ENCODE measurements around the gene ZBTB47. TPM values are rescaled to one million over a fixed set of nuclear protein-coding genes. Genes with fewer than 3 reads are reported as not detected.

The ZBTB47 gene
- total RNA-seq, 2 donors from 2014 or later, result 92.4 to 129 TPM

- DNase-seq (ENCODE audit: low spot score), result no peak
- Histone ChIP-seq H3K36me3 (no peaks in the 10 kb centered on the region), H3K4me3 (no peak overlapping the region), H3K9me3 (no peaks in the 10 kb centered on the region), H3K27me3 (no peaks in the 10 kb centered on the region), H3K27ac (peak overlapping the region in 1 of 2 donors; percentile 6), H3K4me1 (no peaks in the 10 kb centered on the region)
- TF ChIP-seq CTCF (IDR thresholded peaks at IDR 0.05), result no peak
These were observed 60.8 kb downstream of the ZBTB47 start for GRCh38 chr3:42714171-42714852.

Other genes with a start within 250 kb of the ZBTB47 start
- not detected for gene LYZL4, start 243.1 kb upstream of the ZBTB47 start, total RNA-seq
- 10 to 100 TPM in 1 of 2 donors, 1 to 10 TPM in 1; 6.2 to 21.0 TPM for gene VIPR1, start 151.1 kb upstream of the ZBTB47 start, total RNA-seq
- gene SEC22C, start 71.7 kb upstream of the ZBTB47 start, total RNA-seq, result 10 to 100 TPM; 32.3 to 36.2 TPM
- 10 to 100 TPM in 1 of 2 donors, 1 to 10 TPM in 1; 8.4 to 13.9 TPM for gene SS18L2, start 62.8 kb upstream of the ZBTB47 start, total RNA-seq
- 10 to 100 TPM; 14.1 to 20.4 TPM for gene NKTR, start 53.0 kb upstream of the ZBTB47 start, total RNA-seq
- gene KLHL40, start 31.8 kb downstream of the ZBTB47 start, total RNA-seq, result under 1 TPM; 0.15 to 0.63 TPM
- gene HHATL, start 49.1 kb downstream of the ZBTB47 start, total RNA-seq, result 100 to 1,000 TPM; 444 to 908 TPM
- under 1 TPM in 1 of 2 donors, not detected in 1; 0.35 TPM for gene CCDC13, start 119.6 kb downstream of the ZBTB47 start, total RNA-seq
- 100 to 1,000 TPM; 213 to 299 TPM for gene HIGD1A, start 150.8 kb downstream of the ZBTB47 start, total RNA-seq
- 1 to 10 TPM in 1 of 2 donors, under 1 TPM in 1; 0.78 to 6.2 TPM for gene ACKR2, start 155.7 kb downstream of the ZBTB47 start, total RNA-seq
- not detected for gene CYP8B1, start 222.2 kb downstream of the ZBTB47 start, total RNA-seq